GM21786 (cell line): ENCODE results near the gene URAD.
A peak's percentile ranks its signal among the peaks of the same experiment; 100 is the strongest.
"Not testable (repeated sequence)": the region's sequence is repeated elsewhere in the genome, so short reads cannot be mapped to it uniquely, and the experiment has no call there.

Experiments
- ATAC-seq: cut with Tn5 transposase; IDR thresholded peaks from one replicate; pipeline ENCODE4 v1.9.1; 2021; ENCODE audit not compliant: unreplicated experiment

The URAD gene

DNA sequence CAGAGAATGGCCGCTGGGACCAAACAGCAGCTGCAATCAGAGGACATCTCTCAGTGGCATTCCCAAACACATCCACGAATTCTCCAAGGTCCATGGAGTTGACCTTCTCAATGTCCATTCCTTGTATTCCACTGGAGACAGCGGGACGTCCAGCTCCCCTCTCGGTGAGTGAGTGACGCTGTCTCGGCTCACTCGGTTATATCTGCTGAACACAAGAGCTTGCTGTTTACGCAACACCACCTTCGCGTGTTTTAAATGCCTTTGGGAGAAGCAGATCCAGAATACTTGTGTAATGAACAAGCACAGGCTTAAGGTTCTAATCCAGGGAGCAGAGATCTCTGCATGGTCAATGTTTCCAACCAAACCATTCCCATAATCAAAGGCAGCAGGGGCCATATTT, at the start of gene URAD:
Gene URAD (minus strand): TSS at position 174 of the 400 bp plus-strand sequence. CDS start 56 bp downstream, at position 118.
- no peak for ATAC-seq

DNA sequence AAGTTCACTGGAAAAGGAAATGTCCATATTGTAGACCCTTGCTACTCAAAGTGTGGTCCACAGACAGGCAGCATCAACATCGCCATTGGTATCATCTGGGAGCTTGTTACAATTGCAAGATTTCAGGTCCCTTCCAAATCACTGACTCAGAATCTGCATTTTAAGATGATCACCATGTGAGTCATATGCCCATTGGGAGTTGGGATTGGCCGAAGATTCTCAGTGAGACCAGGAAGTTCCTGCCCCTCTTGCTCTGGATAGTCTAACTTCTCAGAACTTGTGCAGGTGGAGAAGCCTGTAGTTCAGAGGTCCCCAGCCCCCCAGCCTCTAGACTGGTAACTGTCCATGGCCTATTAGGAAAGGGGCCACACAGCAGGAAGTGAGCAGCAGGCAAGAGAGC, 48.9 kb upstream of the URAD start:
- no peak for ATAC-seq

DNA sequence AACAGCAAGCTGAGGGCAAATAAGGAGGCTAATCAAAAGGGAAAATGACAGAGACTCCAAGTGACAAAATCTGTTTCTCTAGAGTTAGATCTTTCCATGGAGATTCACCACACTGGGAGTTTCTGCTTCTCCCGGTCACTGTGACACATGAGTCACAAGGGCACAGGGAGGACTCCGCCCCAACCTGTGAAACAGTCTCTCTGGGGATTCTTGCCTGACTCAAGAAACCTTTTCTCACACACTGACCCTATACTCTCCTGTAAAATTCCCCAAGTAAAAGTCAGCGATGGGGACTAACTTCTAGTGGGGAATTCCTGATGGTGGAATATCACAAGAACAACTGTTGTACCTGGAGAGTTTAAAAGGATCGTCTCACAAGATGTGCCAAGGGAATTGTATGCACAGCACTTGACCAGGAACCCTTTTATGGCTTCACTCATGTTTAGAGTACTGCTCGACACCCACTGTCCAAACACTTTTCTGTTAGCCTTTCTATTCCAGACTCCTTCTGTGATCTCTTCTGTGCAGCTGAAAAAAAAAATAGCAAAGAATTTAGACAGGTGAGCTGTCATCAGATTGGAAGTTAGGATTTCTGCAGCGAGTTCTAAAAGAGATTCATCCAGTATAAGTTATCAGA, 46.8 kb upstream of the URAD start:
- ATAC-seq: no peak

- ATAC-seq: no peak
Measured at GRCh38 chr13:28033894-28034655, 45.6 kb upstream of the URAD start.

GRCh38 chr13:28032438-28032837, 43.9 kb upstream of the URAD start:
- not testable (repeated sequence) for ATAC-seq

- ATAC-seq: peak; percentile 32
Measured at GRCh38 chr13:28031896-28032288, 43.4 kb upstream of the URAD start.

DNA sequence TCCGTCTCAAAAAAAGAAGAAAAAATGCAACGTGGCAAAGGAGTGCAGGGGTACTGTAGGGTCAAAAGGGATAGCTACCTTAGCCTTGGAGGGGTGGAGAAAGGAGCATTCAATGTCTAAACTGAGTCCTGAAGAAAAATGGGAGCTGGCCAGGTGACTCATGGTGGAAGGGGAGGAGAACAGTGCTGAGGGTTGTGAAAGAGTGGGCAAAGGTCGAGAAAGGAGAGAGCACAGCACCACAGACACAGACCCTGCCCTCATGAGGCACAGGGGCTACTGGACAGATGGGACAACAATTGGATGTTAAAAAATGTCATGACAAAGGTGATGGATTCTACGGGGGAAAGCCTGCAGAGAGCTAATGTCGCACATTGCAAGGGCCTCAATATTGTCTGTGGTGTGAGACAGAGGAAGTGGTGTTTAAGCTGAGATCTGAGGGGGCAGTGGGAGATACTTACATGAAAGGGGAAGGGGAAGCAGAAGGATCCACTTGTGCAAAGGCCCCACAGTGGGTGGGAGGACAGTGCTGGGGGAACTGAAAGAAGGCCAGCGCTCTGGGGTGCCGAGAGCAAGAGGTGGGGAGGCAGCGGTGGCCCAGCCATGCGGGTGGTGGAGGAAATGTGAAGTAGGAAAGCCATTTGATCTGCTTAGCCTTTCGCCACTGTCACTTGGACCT, 42.9 kb upstream of the URAD start:
- peak; percentile 49 for ATAC-seq

DNA sequence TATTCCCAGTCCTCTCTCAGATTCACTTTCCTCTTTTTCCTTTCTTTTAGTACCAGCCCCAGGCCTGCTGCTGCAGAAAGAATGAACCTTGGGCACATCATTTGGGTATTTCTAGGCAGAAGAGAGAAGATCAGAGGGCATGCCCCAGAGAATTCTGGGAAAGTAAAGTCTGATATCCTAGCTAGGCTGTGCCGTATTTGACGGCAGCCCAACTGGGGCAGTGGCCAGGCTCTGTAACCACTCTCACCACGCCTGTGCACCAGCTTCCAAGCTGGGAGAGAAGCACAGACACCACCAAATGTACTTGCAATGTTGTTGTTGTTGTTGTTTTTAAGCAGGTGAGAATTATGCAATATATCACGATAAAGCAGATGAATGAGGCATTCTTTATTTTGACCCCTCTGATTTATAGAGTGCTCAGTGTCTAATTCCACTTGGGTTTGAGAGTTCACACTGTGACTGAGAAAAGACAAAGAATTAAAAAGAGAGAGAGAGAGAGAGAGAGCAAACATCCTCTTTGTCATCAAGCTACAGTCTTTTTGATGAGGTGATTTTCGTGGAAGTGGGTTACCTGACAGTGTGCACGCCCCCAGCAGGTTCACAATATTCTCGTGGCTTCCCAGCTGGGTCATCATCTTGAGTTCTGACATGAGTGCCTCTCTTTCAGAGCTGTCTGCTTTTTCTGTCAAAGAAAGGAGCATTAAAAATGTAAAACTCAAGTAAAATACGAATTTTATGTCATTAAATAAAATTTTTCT, 39.3 kb upstream of the URAD start:
- ATAC-seq: no peak

GRCh38 chr13:28027071-28027470, 38.6 kb upstream of the URAD start:
- no peak for ATAC-seq

DNA sequence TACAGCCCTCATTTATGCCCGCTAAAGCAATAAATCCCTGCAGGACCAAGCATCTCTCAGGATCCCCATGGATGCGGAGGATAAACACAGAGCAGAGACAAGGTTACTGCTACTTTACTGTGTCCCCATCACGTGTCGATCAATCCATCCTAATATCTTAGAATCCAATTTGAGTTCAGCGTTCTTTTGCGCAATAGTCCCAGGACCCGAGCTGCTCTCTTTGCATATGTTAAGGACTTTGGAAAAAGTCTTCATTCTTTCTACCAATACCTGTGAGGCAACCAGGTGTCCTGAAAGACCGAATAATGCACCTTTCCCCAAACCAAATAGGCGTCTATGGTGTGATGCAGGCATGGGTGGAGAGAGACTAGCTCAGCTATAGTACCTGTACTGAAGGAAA, 38.0 kb upstream of the URAD start:
- no peak for ATAC-seq

- no peak for ATAC-seq
Measured at GRCh38 chr13:28022848-28023518, 34.5 kb upstream of the URAD start.

DNA sequence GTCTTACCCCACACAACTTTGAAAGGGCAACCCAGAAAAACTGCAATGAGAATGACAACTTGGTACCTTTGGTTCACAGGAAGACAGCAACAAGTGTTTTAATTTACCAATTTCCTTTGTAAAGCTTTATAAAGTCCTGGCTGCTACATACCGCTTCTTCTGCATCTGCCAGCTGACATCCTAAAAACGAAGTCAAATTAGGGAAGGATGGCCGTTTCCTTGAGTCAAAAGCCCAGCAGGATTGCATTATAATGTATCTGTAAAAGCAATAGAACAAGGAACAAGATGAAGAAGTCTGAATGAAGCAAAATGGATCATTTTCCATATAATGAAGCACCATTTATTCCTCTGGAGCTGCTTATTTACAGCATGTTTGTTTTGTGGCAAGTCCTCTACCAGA, 25.8 kb upstream of the URAD start:
- no peak for ATAC-seq

- no peak for ATAC-seq
Measured at GRCh38 chr13:28013482-28013881, 25.0 kb upstream of the URAD start.

DNA sequence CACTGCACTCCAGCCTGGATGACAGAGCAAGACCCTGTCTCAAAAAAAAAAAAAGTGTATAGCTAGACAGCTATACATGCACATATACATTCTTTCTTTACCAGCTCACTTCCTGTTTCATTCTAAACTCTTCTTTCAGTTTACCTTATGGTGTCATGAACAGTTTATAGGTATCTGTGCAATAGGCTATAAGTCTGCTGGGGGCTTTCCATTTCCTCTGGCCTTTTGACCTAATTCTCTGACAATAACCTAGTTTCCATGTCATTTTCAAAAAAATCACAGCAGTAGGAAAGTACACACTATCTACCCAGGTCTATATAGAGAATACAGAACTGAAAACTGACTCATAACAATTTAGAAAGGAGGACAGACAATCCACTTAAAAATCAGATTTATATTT, 24.4 kb upstream of the URAD start:
- ATAC-seq: peak; percentile 83

DNA sequence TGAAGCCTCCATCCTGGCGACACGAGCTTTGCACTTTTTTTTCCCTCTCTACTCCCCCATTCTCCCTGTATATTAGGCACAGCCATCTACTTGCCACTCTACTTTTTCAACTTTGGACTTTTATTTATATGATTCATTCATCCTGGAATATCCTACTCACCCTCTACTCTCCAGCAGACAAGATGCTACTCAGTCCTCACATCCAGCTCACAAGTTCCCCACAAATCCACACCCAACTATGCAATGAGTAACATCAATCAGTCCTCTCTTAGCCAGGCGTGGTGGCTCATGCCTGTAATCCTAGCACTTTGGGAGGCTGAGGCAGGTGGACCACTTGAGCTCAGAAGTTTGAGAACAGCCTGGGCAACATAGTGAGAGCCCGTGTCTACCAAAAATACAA, 23.9 kb upstream of the URAD start:
- no peak for ATAC-seq

- ATAC-seq: no peak
Measured at GRCh38 chr13:28010046-28010445, 21.6 kb upstream of the URAD start.

DNA sequence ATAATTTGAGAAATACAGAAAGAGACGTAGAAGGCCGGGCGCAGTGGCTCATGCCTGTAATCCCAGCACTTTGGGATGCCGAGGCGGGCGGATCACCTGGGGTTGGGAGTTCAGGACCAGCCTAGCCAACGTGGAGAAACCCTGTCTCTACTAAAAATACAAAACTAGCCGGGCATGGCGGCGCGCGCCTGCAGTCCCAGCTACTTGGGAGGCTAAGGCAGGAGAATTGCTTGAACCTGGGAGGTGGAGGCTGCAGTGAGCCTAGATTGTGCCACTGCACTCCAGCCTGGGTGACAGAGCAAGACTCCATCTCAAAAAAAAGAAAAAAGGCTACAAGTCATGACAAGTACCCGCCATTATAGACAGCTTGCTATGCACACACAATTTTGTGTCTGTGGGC, 16.5 kb upstream of the URAD start:
- ATAC-seq: not testable (repeated sequence)

GRCh38 chr13:28002886-28003698, 14.6 kb upstream of the URAD start:
- no peak for ATAC-seq

DNA sequence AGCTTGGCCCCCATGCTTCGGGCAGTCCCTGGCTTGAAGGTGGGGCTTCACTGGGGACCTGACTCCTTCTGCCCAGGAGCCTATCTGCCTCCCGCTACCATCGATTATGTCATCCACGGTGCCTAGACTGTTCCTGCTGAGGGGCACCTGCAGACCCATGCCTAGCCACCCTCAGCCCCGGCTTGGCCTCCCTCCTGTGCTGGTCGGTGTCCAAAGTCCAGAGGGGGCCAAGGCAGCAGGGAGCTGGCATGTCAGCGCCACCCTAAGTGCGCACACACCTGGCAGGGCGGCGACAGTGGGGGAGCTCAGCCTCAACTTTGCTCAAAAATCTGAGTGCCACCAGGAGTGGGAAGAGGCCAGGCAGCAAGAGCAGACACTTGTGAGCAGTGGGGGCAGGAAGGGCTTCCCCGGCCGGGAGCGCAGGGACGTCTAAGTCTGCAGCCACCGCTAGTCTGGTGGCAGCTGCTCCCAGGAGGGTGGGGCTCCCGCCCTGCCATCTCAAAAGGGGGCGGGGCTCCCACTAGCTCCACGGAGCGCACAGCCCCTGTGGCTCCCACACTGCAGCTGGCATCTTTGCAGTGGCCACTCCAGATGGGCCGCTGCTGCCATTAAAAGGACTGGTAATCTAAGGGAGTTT, 13.5 kb upstream of the URAD start:
- no peak for ATAC-seq

- ATAC-seq: no peak
Measured at GRCh38 chr13:28001049-28001448, 12.6 kb upstream of the URAD start.
